Measurements from ENCODE around the gene WBP4.

DNA sequence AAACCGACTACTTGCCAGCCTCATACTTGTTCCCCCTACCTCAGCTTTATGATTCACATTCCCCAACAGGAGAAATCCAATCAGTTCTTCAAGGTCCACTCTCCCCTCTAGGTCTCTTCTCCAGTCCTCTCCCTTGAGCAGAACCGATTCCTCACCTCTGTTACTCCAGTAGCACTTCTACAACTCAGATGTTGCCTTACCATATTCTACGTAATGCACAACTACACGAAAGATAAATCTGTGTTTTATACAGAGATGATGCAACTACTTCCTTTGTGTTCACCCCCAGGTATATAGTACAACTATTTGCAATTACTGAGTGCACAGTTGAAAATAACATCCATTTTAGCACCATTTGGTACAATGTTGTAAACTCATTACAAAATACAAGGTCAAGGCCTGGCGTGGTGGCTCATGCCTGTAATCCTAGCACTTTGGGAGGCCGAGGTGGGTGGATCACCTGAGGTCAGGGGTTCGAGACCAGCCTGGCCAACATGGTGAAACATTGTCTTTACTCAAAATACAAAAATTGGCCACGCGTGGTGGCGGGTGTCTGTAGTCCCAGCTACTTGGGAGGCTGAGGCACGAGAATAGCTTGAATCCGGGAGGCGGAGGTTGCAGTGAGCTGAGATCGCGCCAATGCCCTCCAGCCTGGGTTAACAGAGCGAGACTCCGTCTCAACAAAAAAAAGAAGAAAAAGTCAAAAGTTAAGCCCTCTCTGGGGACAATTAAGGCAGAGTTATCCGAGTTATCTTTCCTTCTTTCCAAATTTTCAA lies 2.8 kb upstream of the WBP4 start:
- TF ChIP-seq TARDBP (IDR thresholded peaks at IDR 0.05) (no peak), HDGF (IDR thresholded peaks at IDR 0.05; ENCODE audit: borderline replicate concordance) (no peak), FOXM1 (IDR thresholded peaks at IDR 0.05; ENCODE audit: borderline replicate concordance) (no peak), SP1 (IDR thresholded peaks at IDR 0.05) (no peak)

Data from HEK293T (cell line).